WTC11 (cell line): ENCODE data around the gene CCNJL.

Experiments
- CREM ChIP-seq: sonication (generic); formaldehyde crosslinking; IDR thresholded peaks from 2 replicates; pipeline ENCODE4 v1.8.1; 2022; ENCODE audit warnings: mild to moderate bottlenecking, missing genetic modification reagents, moderate library complexity
- ELF4 ChIP-seq: sonication (generic); formaldehyde crosslinking; IDR thresholded peaks from 2 replicates; pipeline ENCODE4 v1.8.1; 2022; ENCODE audit warnings: low read depth, mild to moderate bottlenecking, moderate library complexity, missing genetic modification reagents
- ESRRA ChIP-seq: sonication (generic); formaldehyde crosslinking; IDR thresholded peaks from 2 replicates; pipeline ENCODE4 v1.8.1; 2022; ENCODE audit warnings: mild to moderate bottlenecking, missing genetic modification reagents, borderline replicate concordance
- JUN ChIP-seq: sonication (generic); formaldehyde crosslinking; IDR thresholded peaks from 2 replicates; pipeline ENCODE4 v1.8.0; 2023; ENCODE audit warnings: mild to moderate bottlenecking, missing genetic modification reagents
- TF ChIP-seq, protein P1 (sequence below): fragments of 200-600 bp; IDR thresholded peaks from 2 replicates; pipeline ENCODE4 v1.8.0; 2022; ENCODE audit warnings: antibody characterized with exemption
- TF ChIP-seq, protein P2 (sequence below): sonication (generic); formaldehyde crosslinking; IDR thresholded peaks from 2 replicates; pipeline ENCODE4 v1.8.0; 2022; ENCODE audit warnings: mild to moderate bottlenecking, missing genetic modification reagents
- TF ChIP-seq, protein P3 (sequence below): sonication (generic); formaldehyde crosslinking; conservative IDR thresholded peaks from 2 replicates; pipeline ENCODE4 v1.8.1; 2023; ENCODE audit warnings: mild to moderate bottlenecking, low read depth, missing genetic modification reagents, moderate library complexity
- TF ChIP-seq, protein P4 (sequence below): sonication (generic); formaldehyde crosslinking; IDR thresholded peaks from 2 replicates; pipeline ENCODE4 v1.8.1; 2022; ENCODE audit warnings: low read depth, missing genetic modification reagents, borderline replicate concordance
- TF ChIP-seq, protein P5 (sequence below): sonication (generic); formaldehyde crosslinking; IDR thresholded peaks from 2 replicates; pipeline ENCODE4 v1.8.0; 2023; ENCODE audit warnings: missing genetic modification reagents

DNA sequence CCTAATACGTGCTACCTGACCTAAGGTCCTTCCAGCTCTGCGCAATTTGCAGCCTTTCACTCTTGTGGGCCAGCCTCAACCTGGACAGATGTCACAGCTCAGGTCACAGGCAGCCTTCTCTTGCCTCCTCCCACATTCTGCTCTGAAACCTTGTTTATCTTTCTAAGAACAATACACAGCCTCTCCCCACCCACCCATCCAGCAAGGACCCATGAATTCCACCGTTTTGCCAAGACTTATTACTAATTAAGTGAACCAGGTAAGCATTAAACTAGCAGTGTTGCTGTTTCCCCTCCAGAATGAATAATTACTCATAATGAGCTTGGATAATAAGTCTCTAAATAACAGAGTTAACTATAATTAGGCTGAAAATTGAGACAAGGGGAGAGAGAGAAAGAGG lies 72.0 kb downstream of the CCNJL start:
- TF ChIP-seq, protein P1, sequence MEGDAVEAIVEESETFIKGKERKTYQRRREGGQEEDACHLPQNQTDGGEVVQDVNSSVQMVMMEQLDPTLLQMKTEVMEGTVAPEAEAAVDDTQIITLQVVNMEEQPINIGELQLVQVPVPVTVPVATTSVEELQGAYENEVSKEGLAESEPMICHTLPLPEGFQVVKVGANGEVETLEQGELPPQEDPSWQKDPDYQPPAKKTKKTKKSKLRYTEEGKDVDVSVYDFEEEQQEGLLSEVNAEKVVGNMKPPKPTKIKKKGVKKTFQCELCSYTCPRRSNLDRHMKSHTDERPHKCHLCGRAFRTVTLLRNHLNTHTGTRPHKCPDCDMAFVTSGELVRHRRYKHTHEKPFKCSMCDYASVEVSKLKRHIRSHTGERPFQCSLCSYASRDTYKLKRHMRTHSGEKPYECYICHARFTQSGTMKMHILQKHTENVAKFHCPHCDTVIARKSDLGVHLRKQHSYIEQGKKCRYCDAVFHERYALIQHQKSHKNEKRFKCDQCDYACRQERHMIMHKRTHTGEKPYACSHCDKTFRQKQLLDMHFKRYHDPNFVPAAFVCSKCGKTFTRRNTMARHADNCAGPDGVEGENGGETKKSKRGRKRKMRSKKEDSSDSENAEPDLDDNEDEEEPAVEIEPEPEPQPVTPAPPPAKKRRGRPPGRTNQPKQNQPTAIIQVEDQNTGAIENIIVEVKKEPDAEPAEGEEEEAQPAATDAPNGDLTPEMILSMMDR = no peak
- TF ChIP-seq JUN (CRISPR knock-in tag) = no peak
- TF ChIP-seq, protein P2, sequence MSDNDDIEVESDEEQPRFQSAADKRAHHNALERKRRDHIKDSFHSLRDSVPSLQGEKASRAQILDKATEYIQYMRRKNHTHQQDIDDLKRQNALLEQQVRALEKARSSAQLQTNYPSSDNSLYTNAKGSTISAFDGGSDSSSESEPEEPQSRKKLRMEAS (CRISPR knock-in tag) = no peak
- no peak for TF ChIP-seq CREM (CRISPR knock-in tag)
- no peak for TF ChIP-seq ESRRA (CRISPR knock-in tag)
- no peak for TF ChIP-seq ELF4 (CRISPR knock-in tag)
- TF ChIP-seq, protein P3, sequence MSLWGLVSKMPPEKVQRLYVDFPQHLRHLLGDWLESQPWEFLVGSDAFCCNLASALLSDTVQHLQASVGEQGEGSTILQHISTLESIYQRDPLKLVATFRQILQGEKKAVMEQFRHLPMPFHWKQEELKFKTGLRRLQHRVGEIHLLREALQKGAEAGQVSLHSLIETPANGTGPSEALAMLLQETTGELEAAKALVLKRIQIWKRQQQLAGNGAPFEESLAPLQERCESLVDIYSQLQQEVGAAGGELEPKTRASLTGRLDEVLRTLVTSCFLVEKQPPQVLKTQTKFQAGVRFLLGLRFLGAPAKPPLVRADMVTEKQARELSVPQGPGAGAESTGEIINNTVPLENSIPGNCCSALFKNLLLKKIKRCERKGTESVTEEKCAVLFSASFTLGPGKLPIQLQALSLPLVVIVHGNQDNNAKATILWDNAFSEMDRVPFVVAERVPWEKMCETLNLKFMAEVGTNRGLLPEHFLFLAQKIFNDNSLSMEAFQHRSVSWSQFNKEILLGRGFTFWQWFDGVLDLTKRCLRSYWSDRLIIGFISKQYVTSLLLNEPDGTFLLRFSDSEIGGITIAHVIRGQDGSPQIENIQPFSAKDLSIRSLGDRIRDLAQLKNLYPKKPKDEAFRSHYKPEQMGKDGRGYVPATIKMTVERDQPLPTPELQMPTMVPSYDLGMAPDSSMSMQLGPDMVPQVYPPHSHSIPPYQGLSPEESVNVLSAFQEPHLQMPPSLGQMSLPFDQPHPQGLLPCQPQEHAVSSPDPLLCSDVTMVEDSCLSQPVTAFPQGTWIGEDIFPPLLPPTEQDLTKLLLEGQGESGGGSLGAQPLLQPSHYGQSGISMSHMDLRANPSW = no peak
- TF ChIP-seq, protein P4, sequence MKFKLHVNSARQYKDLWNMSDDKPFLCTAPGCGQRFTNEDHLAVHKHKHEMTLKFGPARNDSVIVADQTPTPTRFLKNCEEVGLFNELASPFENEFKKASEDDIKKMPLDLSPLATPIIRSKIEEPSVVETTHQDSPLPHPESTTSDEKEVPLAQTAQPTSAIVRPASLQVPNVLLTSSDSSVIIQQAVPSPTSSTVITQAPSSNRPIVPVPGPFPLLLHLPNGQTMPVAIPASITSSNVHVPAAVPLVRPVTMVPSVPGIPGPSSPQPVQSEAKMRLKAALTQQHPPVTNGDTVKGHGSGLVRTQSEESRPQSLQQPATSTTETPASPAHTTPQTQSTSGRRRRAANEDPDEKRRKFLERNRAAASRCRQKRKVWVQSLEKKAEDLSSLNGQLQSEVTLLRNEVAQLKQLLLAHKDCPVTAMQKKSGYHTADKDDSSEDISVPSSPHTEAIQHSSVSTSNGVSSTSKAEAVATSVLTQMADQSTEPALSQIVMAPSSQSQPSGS = no peak
- TF ChIP-seq, protein P5, sequence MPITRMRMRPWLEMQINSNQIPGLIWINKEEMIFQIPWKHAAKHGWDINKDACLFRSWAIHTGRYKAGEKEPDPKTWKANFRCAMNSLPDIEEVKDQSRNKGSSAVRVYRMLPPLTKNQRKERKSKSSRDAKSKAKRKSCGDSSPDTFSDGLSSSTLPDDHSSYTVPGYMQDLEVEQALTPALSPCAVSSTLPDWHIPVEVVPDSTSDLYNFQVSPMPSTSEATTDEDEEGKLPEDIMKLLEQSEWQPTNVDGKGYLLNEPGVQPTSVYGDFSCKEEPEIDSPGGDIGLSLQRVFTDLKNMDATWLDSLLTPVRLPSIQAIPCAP (CRISPR knock-in tag) = no peak
